MG63 (cell line): ENCODE data around the gene SLC17A3. TPM values are rescaled to one million over a fixed set of nuclear protein-coding genes. Genes with fewer than 3 reads are reported as not detected.

Source experiments
- DNase-seq: peaks from one replicate; pipeline ENCODE4 v3.0.0-alpha.2; 2020
- H3K27me3 ChIP-seq: fragments of 250-450 bp; sonication (Bioruptor Pico); 2 replicates; pipeline ENCODE4 v1.5.1; 2020; ENCODE audit warnings: mild to moderate bottlenecking, moderate library complexity
- H3K36me3 ChIP-seq: fragments of 250-450 bp; sonication (Bioruptor Pico); 2 replicates; pipeline ENCODE4 v1.5.1; 2020; ENCODE audit warnings: mild to moderate bottlenecking, moderate library complexity
- H3K4me3 ChIP-seq: fragments of 250-450 bp; sonication (Bioruptor Pico); 2 replicates; pipeline ENCODE4 v1.5.1; 2020; ENCODE audit warnings: mild to moderate bottlenecking, moderate library complexity
- H3K9me3 ChIP-seq: fragments of 250-450 bp; sonication (Bioruptor Pico); 2 replicates; pipeline ENCODE4 v1.5.1; 2020; ENCODE audit warnings: mild to moderate bottlenecking, moderate library complexity
- total RNA-seq: library from RNA; depleted of rRNA; stranded (reverse); fragments of >200 nt; shearing (Covaris generic); gene quantifications from 2 replicates; pipeline ENCODE4 v1.2.3, GENCODE V29; 2014; ENCODE audit warnings: low replicate concordance

The SLC17A3 gene
- total RNA-seq, 1 experiment from 2014 or later = 0.86 TPM

- Histone ChIP-seq H3K36me3 (no peaks in the 10 kb centered on the region), H3K27me3 (no peaks in the 10 kb centered on the region), H3K4me3 (no peak overlapping the region; the same call in 1 of the 2 replicates), H3K9me3 (no peaks in the 10 kb centered on the region)
- DNase-seq = peak; percentile 58
These were observed 5.4 kb downstream of the SLC17A3 start for GRCh38 chr6:25868436-25869183.

- Histone ChIP-seq H3K4me3 (no peak overlapping the region), H3K36me3 (no peaks in the 10 kb centered on the region), H3K9me3 (no peaks in the 10 kb centered on the region), H3K27me3 (no peaks in the 10 kb centered on the region)
- DNase-seq = no peak
These were observed 8.0 kb downstream of the SLC17A3 start for GRCh38 chr6:25866011-25866410.

- no peaks in the 10 kb centered on the region for H3K27me3 ChIP-seq
- no peak overlapping the region for H3K4me3 ChIP-seq
- H3K9me3 ChIP-seq = no peaks in the 10 kb centered on the region
- DNase-seq = no peak
- H3K36me3 ChIP-seq = no peaks in the 10 kb centered on the region
These were observed 10.7 kb downstream of the SLC17A3 start for GRCh38 chr6:25863360-25863759.

- DNase-seq = no peak
- H3K9me3 ChIP-seq = no peaks in the 10 kb centered on the region
- H3K4me3 ChIP-seq = no peak overlapping the region
- H3K36me3 ChIP-seq = no peaks in the 10 kb centered on the region
- H3K27me3 ChIP-seq = no peaks in the 10 kb centered on the region
These were observed 11.8 kb downstream of the SLC17A3 start for GRCh38 chr6:25862199-25862598.

- Histone ChIP-seq H3K9me3 (no peaks in the 10 kb centered on the region), H3K4me3 (no peak overlapping the region), H3K27me3 (no peaks in the 10 kb centered on the region), H3K36me3 (no peaks in the 10 kb centered on the region)
- DNase-seq = no peak
These were observed 21.3 kb downstream of the SLC17A3 start for GRCh38 chr6:25852756-25853155.

- Histone ChIP-seq H3K27me3 (no peaks in the 10 kb centered on the region), H3K9me3 (no peaks in the 10 kb centered on the region), H3K4me3 (no peak overlapping the region), H3K36me3 (no peaks in the 10 kb centered on the region)
- DNase-seq = no peak
These were observed 22.1 kb downstream of the SLC17A3 start for GRCh38 chr6:25851961-25852360.

GRCh38 chr6:25844518-25844917 is 29.5 kb downstream of the SLC17A3 start:
- H3K27me3 ChIP-seq = no peaks in the 10 kb centered on the region
- H3K4me3 ChIP-seq = no peak overlapping the region
- DNase-seq = no peak
- H3K36me3 ChIP-seq = no peaks in the 10 kb centered on the region
- H3K9me3 ChIP-seq = no peaks in the 10 kb centered on the region

- no peaks in the 10 kb centered on the region for H3K36me3 ChIP-seq
These were observed 31.5 kb downstream of the SLC17A3 start for GRCh38 chr6:25842526-25842925.

GRCh38 chr6:25835442-25836283 is 38.4 kb downstream of the SLC17A3 start:
- no peak for DNase-seq
- Histone ChIP-seq H3K4me3 (no peak overlapping the region), H3K36me3 (no peaks in the 10 kb centered on the region), H3K27me3 (no peaks in the 10 kb centered on the region), H3K9me3 (no peaks in the 10 kb centered on the region)

More at GRCh38 chr6:25842526-25842925, 31.5 kb downstream of the SLC17A3 start:
- Histone ChIP-seq H3K4me3 (no peak overlapping the region), H3K9me3 (no peaks in the 10 kb centered on the region), H3K27me3 (no peaks in the 10 kb centered on the region)
- DNase-seq = no peak

GRCh38 chr6:25834950-25835349 is 39.1 kb downstream of the SLC17A3 start:
- DNase-seq = no peak
- H3K9me3 ChIP-seq = no peaks in the 10 kb centered on the region
- no peaks in the 10 kb centered on the region for H3K27me3 ChIP-seq
- no peaks in the 10 kb centered on the region for H3K36me3 ChIP-seq
- H3K4me3 ChIP-seq = no peak overlapping the region

GRCh38 chr6:25833136-25833535 is 40.9 kb downstream of the SLC17A3 start:
- DNase-seq = no peak
- Histone ChIP-seq H3K36me3 (no peaks in the 10 kb centered on the region), H3K27me3 (no peaks in the 10 kb centered on the region), H3K4me3 (no peak overlapping the region), H3K9me3 (no peaks in the 10 kb centered on the region)

GRCh38 chr6:25832670-25833069 is 41.4 kb downstream of the SLC17A3 start:
- H3K27me3 ChIP-seq = no peaks in the 10 kb centered on the region
- no peak overlapping the region for H3K4me3 ChIP-seq
- H3K9me3 ChIP-seq = no peaks in the 10 kb centered on the region
- H3K36me3 ChIP-seq = no peaks in the 10 kb centered on the region
- DNase-seq = no peak

- no peak overlapping the region for H3K4me3 ChIP-seq
- H3K27me3 ChIP-seq = no peaks in the 10 kb centered on the region
- H3K36me3 ChIP-seq = no peaks in the 10 kb centered on the region
- H3K9me3 ChIP-seq = no peaks in the 10 kb centered on the region
- no peak for DNase-seq
These were observed 41.8 kb downstream of the SLC17A3 start for GRCh38 chr6:25832307-25832662.

GRCh38 chr6:25831532-25832306 is 42.3 kb downstream of the SLC17A3 start, which contains the start of gene SLC17A1:
Gene SLC17A1 (minus strand): TSS chr6:25832052. CDS start chr6:25830557, 1,495 bp downstream.
- no peaks in the 10 kb centered on the region for H3K9me3 ChIP-seq
- no peak for DNase-seq
- no peaks in the 10 kb centered on the region for H3K27me3 ChIP-seq
- no peaks in the 10 kb centered on the region for H3K36me3 ChIP-seq
- no peak within 1 kb of the TSS for H3K4me3 ChIP-seq

GRCh38 chr6:25830458-25830857 is 43.6 kb downstream of the SLC17A3 start:
- DNase-seq = no peak
- Histone ChIP-seq H3K9me3 (no peaks in the 10 kb centered on the region), H3K36me3 (no peaks in the 10 kb centered on the region), H3K27me3 (no peaks in the 10 kb centered on the region), H3K4me3 (no peak overlapping the region)

GRCh38 chr6:25829375-25829774 is 44.7 kb downstream of the SLC17A3 start:
- H3K36me3 ChIP-seq = no peaks in the 10 kb centered on the region
- DNase-seq = no peak
- H3K27me3 ChIP-seq = no peaks in the 10 kb centered on the region
- no peaks in the 10 kb centered on the region for H3K9me3 ChIP-seq
- no peak overlapping the region for H3K4me3 ChIP-seq

GRCh38 chr6:25821341-25821740 is 52.7 kb downstream of the SLC17A3 start:
- H3K4me3 ChIP-seq = no peak overlapping the region
- H3K9me3 ChIP-seq = no peaks in the 10 kb centered on the region
- H3K36me3 ChIP-seq = no peaks in the 10 kb centered on the region
- no peak for DNase-seq
- H3K27me3 ChIP-seq = no peaks in the 10 kb centered on the region
